Thoracic aorta (tissue), 2 donors: ENCODE measurements around the gene NOS3. TPM values are rescaled to one million over a fixed set of nuclear protein-coding genes. Genes with fewer than 3 reads are reported as not detected.

Source experiments
- ATAC-seq: fragments of 150-250 bp; one replicate; pipeline ENCODE4 v1.8.0; 2017; ENCODE audit warnings: low read depth; ENCODE audit not compliant: insufficient number of reproducible peaks, low FRiP score
- DNase-seq: peaks from one replicate; pipeline ENCODE4 v3.0.0-alpha.2; 2020; ENCODE audit warnings: low spot score
- H3K27ac ChIP-seq, 2 donors: fragments of 200-600 bp; sonication (generic); 1 replicate in 1 of 2; 2 replicates in 1 of 2; pipeline ENCODE4 v1.5.1; 2016; ENCODE audit warnings: mild to moderate bottlenecking in 2 of 2, moderate library complexity in 2 of 2
- H3K27me3 ChIP-seq: fragments of 200-600 bp; sonication (generic); replicated peaks from 2 replicates; pipeline ENCODE4 v1.6.0; 2016; ENCODE audit warnings: mild to moderate bottlenecking; ENCODE audit not compliant: insufficient read depth
- H3K36me3 ChIP-seq: fragments of 200-600 bp; sonication (generic); one replicate; pipeline ENCODE4 v1.5.1; 2016
- H3K4me1 ChIP-seq, 2 donors: fragments of 200-600 bp; sonication (generic); 1 replicate in 1 of 2; 2 replicates in 1 of 2; pipeline versions ENCODE4 v1.5.1 to v1.6.0; 2016; ENCODE audit warnings: low read depth in 2 of 2, mild to moderate bottlenecking in 1 of 2; ENCODE audit not compliant: control insufficient read depth in 1 of 2
- H3K4me3 ChIP-seq: fragments of 200-600 bp; sonication (generic); 2 replicates; pipeline ENCODE4 v1.5.1; 2016; ENCODE audit warnings: mild to moderate bottlenecking
- H3K9me3 ChIP-seq: fragments of 200-600 bp; sonication (generic); 2 replicates; pipeline ENCODE4 v1.5.1; 2016
- CTCF ChIP-seq: fragments of 200-600 bp; sonication (generic); IDR thresholded peaks from one replicate; pipeline ENCODE4 v1.5.1; 2019; ENCODE audit warnings: antibody characterized with exemption
- total RNA-seq, 2 donors: library from RNA; depleted of rRNA; stranded (reverse); fragments of >200 nt; gene quantifications; one replicate each; pipeline versions ENCODE4 v1.1.0 to v1.2.3, GENCODE V29; 2016

Gene NOS3
- total RNA-seq, 2 donors from 2014 or later = 8.4 to 18.6 TPM

GRCh38 chr7:150953061-150953997 lies 37.5 kb upstream of the NOS3 start:
- ATAC-seq (no peak), DNase-seq (no peak)
- Histone ChIP-seq H3K36me3 (no peaks in the 10 kb centered on the region), H3K4me1 (peaks cover 8 to 11% of the 10 kb centered on the region in 2 donors), H3K27me3 (no peaks in the 10 kb centered on the region), H3K4me3 (no peak overlapping the region), H3K27ac (no peak overlapping the region), H3K9me3 (no peaks in the 10 kb centered on the region)
- no peak for TF ChIP-seq CTCF

DNA sequence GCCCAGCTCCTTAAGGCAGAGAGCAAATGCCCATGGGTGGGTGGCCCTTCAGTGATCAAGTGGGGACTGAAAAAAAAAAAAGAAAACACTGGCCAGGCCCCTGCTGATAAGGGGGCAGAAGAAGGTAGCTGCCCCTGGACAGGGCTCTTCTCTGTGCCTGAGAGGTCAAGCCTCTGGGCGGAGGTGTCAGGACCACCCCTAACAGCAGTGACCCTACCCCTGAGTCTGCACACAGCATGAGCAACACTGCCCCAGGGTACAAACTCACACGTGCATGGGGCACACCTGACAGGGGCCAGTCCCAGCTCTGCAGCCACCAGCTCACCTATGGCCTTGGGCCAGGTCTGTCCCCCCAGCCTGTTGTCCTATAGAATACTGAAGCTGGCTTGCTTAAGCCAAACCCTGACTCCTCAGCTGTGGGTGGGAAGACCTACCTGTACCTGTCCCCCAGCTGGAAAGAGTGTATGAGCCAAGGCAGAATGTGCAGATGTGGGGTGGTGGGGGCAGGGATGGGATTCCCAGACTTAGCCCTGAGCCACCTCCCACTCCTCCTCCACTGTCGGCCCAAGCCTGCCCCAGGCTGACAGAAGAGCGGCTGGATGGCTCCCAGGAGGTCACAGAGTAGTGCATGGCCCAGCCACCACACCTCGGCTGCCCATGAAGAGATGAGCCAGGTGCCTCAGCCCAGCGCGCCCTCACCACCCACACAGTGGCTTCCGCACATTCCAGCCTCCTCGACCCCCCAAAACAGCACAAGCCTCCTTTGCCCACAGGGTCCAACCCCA lies 36.4 kb upstream of the NOS3 start:
- DNase-seq (no peak), ATAC-seq (no peak)
- Histone ChIP-seq H3K9me3 (no peaks in the 10 kb centered on the region), H3K4me3 (no peak overlapping the region), H3K36me3 (no peaks in the 10 kb centered on the region), H3K27me3 (no peaks in the 10 kb centered on the region), H3K4me1 (peaks cover 8 to 11% of the 10 kb centered on the region in 2 donors), H3K27ac (no peak overlapping the region)
- TF ChIP-seq CTCF = no peak

GRCh38 chr7:150954986-150955518 lies 35.8 kb upstream of the NOS3 start:
- H3K4me3 ChIP-seq = peak overlapping the region; percentile 58
- DNase-seq = no peak
- peaks cover 8 to 11% of the 10 kb centered on the region in 2 donors for H3K4me1 ChIP-seq
- H3K36me3 ChIP-seq = no peaks in the 10 kb centered on the region
- no peaks in the 10 kb centered on the region for H3K27me3 ChIP-seq
- no peak overlapping the region for H3K27ac ChIP-seq
- no peak for ATAC-seq
- TF ChIP-seq CTCF = no peak
- H3K9me3 ChIP-seq = no peaks in the 10 kb centered on the region

- Histone ChIP-seq H3K9me3 (no peaks in the 10 kb centered on the region), H3K27ac (no peak overlapping the region), H3K27me3 (no peaks in the 10 kb centered on the region), H3K4me1 (peaks cover 8 to 11% of the 10 kb centered on the region in 2 donors), H3K4me3 (peak overlapping the region; percentile 58), H3K36me3 (no peaks in the 10 kb centered on the region)
- ATAC-seq (no peak), DNase-seq (no peak)
- TF ChIP-seq CTCF = peak; percentile 16
These were observed 35.1 kb upstream of the NOS3 start for GRCh38 chr7:150955519-150956394.
